RWPE2 (cell line): ENCODE results near the gene AK8.
A peak's percentile ranks its signal among the peaks of the same experiment; 100 is the strongest.

Source experiments
- ATAC-seq: fragments of 200-7000 bp; cut with Tn5 transposase; 3 replicates; pipeline ENCODE4 v1.9.1; 2021; ENCODE audit warnings: low read depth
- DNase-seq: peaks from one replicate; pipeline ENCODE4 v3.0.0-alpha.2; 2020; ENCODE audit warnings: low spot score
- H3K27ac ChIP-seq: fragments of 450-650 bp; 2 replicates; pipeline ENCODE4 v1.5.1; 2017; ENCODE audit warnings: mild to moderate bottlenecking; ENCODE audit not compliant: poor library complexity, severe bottlenecking
- H3K27me3 ChIP-seq: fragments of 250-450 bp; sonication (Bioruptor Pico); 2 replicates; pipeline ENCODE4 v1.5.1; 2021; ENCODE audit warnings: mild to moderate bottlenecking, moderate library complexity; ENCODE audit not compliant: insufficient read depth, poor library complexity, severe bottlenecking
- H3K36me3 ChIP-seq: fragments of 250-450 bp; sonication (Bioruptor Pico); 2 replicates; pipeline ENCODE4 v1.5.1; 2020; ENCODE audit warnings: low read depth, mild to moderate bottlenecking, moderate library complexity
- H3K4me1 ChIP-seq: fragments of 250-450 bp; sonication (Bioruptor Pico); 2 replicates; pipeline ENCODE4 v1.5.1; 2021; ENCODE audit warnings: mild to moderate bottlenecking, moderate library complexity; ENCODE audit not compliant: insufficient read depth, poor library complexity, severe bottlenecking
- H3K4me3 ChIP-seq: fragments of 250-450 bp; sonication (Bioruptor Pico); 2 replicates; pipeline ENCODE4 v1.5.1; 2021; ENCODE audit warnings: mild to moderate bottlenecking, moderate library complexity; ENCODE audit not compliant: severe bottlenecking
- H3K9me3 ChIP-seq: fragments of 250-450 bp; sonication (Bioruptor Pico); 2 replicates; pipeline ENCODE4 v1.5.1; 2021; ENCODE audit warnings: mild to moderate bottlenecking, moderate library complexity; ENCODE audit not compliant: severe bottlenecking
- CTCF ChIP-seq: fragments of 450-650 bp; IDR thresholded peaks from one replicate; pipeline ENCODE4 v1.5.1; 2017; ENCODE audit warnings: mild to moderate bottlenecking, moderate library complexity; ENCODE audit not compliant: poor library complexity, severe bottlenecking

Gene AK8

DNA sequence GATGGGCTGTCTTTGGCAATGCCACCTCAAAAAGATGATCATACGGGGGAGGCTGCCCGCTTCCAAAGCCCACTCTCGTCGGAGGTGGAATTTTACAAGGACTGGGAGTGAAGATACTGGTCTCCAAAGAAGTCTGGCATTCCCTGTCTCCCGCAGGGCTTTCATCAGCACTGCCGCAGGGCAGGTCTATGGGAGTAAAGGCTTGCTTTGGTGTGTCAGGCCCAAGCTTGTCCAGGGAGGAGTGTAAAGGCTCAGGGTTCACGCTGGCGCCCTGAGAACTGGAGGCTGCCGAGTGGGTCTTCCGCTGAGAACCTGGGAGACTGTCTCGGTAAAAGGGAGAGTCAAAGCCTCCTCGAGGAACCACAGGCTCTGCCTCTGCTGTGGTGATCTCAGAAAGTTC lies 27.6 kb upstream of the AK8 start:
- H3K27me3 ChIP-seq, result no peaks in the 10 kb centered on the region
- H3K4me3 ChIP-seq, result no peak overlapping the region
- H3K27ac ChIP-seq, result no peak overlapping the region
- DNase-seq, result no peak
- no peak for ATAC-seq
- TF ChIP-seq CTCF, result no peak
- no peaks in the 10 kb centered on the region for H3K4me1 ChIP-seq
- H3K9me3 ChIP-seq, result no peaks in the 10 kb centered on the region
- peaks cover 39% of the 10 kb centered on the region for H3K36me3 ChIP-seq

- Histone ChIP-seq H3K36me3 (peaks cover 38% of the 10 kb centered on the region), H3K4me3 (no peak overlapping the region), H3K9me3 (no peaks in the 10 kb centered on the region), H3K4me1 (no peaks in the 10 kb centered on the region), H3K27me3 (no peaks in the 10 kb centered on the region), H3K27ac (no peak overlapping the region)
- ATAC-seq, result no peak
- no peak for TF ChIP-seq CTCF
- no peak for DNase-seq
Measured at GRCh38 chr9:132903574-132904492, 25.7 kb upstream of the AK8 start.

DNA sequence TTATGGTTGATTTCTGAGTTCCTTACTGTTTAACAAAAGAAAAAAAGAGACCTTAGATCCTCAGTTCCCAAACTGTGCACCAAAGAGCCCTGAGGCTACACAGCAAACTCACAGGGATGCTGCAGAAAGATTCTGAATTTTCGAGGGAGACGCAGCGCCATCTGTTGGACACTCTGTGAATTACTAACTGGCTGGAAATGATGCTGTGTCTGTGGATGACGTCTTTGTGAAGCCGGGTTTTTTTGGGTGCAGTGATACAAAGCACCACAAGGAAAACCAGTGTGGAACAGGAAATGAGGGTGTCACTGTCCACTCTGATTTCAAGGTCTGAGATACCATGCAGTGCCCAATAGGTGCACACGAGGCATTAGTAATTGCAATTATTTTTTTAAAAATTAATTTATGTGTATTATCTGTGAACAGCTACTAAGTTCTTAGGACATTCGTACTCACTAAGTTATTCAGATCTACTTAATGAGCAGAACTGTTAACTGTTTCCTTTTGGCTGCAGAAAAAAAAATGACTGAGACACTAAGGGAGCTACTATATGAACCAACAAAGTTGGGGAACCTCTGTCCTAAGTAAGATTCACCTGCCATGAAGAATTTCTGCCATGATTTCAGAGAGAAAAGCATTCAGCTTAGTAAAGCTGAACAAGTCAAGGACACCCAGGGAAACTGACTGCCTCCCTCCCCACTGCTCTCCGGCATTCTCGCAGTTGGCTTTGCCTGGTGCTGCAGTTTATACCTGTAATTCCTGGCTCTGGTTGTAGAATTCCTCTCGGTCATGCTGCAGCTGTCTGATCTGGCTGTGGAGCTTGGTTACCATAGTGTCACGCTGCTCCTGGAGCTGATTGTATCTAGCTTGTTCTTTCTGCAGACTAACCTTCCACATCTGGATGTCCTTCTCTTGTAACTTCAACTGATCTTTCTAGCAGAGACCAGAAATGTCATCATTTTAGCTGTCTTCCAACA lies 24.1 kb upstream of the AK8 start:
- H3K4me3 ChIP-seq, result no peak overlapping the region
- H3K36me3 ChIP-seq, result peaks cover 49% of the 10 kb centered on the region
- H3K9me3 ChIP-seq, result no peaks in the 10 kb centered on the region
- ATAC-seq, result peak; percentile 85
- TF ChIP-seq CTCF, result peak; percentile 93
- H3K27ac ChIP-seq, result no peak overlapping the region
- no peaks in the 10 kb centered on the region for H3K4me1 ChIP-seq
- H3K27me3 ChIP-seq, result no peaks in the 10 kb centered on the region
- DNase-seq, result no peak

DNA sequence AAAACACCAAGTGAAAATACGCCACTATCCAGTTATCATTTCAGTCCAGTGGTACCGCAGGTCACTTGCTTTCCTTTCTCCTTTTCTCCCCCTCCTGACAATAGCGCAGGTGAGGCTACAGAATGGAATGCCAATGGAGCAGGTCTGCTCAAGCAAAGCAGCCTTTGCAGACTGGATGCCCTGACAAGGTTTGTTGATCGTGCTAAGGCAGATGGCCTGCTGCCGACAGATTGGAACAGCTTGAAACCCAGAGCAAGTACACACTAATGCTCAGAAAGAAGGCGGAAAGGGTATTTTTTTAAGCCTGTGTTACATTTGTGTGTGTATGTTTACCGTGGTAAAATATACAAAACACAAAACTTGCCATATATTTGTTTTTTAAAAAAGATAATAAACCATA lies 20.0 kb upstream of the AK8 start:
- peaks cover 3% of the 10 kb centered on the region for H3K4me1 ChIP-seq
- H3K9me3 ChIP-seq, result no peaks in the 10 kb centered on the region
- H3K27ac ChIP-seq, result no peak overlapping the region
- no peak for TF ChIP-seq CTCF
- no peaks in the 10 kb centered on the region for H3K27me3 ChIP-seq
- DNase-seq, result no peak
- no peak overlapping the region for H3K4me3 ChIP-seq
- peaks cover 57% of the 10 kb centered on the region for H3K36me3 ChIP-seq
- no peak for ATAC-seq
